NCI-H2029 treated with DMSO at 0.1 percent for 48 hours (cell line): ENCODE results near the gene RBM19.

Experiments
- DNase-seq: peaks from one replicate; lab custom pipeline; 2025; lab: John Stamatoyannopoulos, UW

RBM19 gene

GRCh38 chr12:113778432-113779132 is 187.5 kb downstream of the RBM19 start:
- no peak for DNase-seq

GRCh38 chr12:113777751-113778150 is 188.4 kb downstream of the RBM19 start:
- no peak for DNase-seq

GRCh38 chr12:113776536-113776935 is 189.6 kb downstream of the RBM19 start:
- DNase-seq = no peak

GRCh38 chr12:113774526-113774925 is 191.6 kb downstream of the RBM19 start:
- no peak for DNase-seq

- no peak for DNase-seq
Measured at GRCh38 chr12:113772505-113773030, 193.6 kb downstream of the RBM19 start.

- DNase-seq = no peak
Measured at GRCh38 chr12:113770389-113770865, 195.7 kb downstream of the RBM19 start.

- DNase-seq = no peak
Measured at GRCh38 chr12:113769305-113769704, 196.8 kb downstream of the RBM19 start.

- no peak for DNase-seq
Measured at GRCh38 chr12:113768850-113769249, 197.3 kb downstream of the RBM19 start.

- no peak for DNase-seq
Measured at GRCh38 chr12:113766879-113767878, 198.9 kb downstream of the RBM19 start.
